Gastroesophageal sphincter (tissue), 3 donors: ENCODE data around the gene SMIM35.

Source experiments
- CTCF ChIP-seq, 4 experiments: fragments of 200-600 bp in 2 of 4; fragments of 450-650 bp in 2 of 4; sonication (generic) in 1 of 4; IDR thresholded peaks; one replicate each; pipeline ENCODE4 v1.5.1; 2017 to 2019; ENCODE audit warnings: antibody characterized with exemption in 4 of 4, mild to moderate bottlenecking in 2 of 4, moderate library complexity in 2 of 4
- POLR2A ChIP-seq, 2 donors: fragments of 450-650 bp; IDR thresholded peaks; one replicate each; pipeline ENCODE4 v1.6.1; 2017; ENCODE audit warnings: antibody characterized with exemption in 2 of 2, mild to moderate bottlenecking in 2 of 2, moderate library complexity in 1 of 2
- POLR2AphosphoS5 ChIP-seq: sonication (generic); formaldehyde crosslinking; IDR thresholded peaks from one replicate; pipeline ENCODE4 v1.6.1; 2017; ENCODE audit warnings: antibody characterized with exemption

- TF ChIP-seq CTCF (IDR thresholded peaks at IDR 0.05) (no peak), POLR2A (IDR thresholded peaks at IDR 0.05) (no peak), POLR2AphosphoS5 (no peak)
Measured at GRCh38 chr11:118055966-118056365, 30.8 kb downstream of the SMIM35 start.
